ENCODE results near the gene TRIM22. TPM values are rescaled to one million over a fixed set of nuclear protein-coding genes. Genes with fewer than 3 reads are reported as not detected.
"Not testable (repeated sequence)": the region's sequence is repeated elsewhere in the genome, so short reads cannot be mapped to it uniquely, and the experiment has no call there.

The TRIM22 gene
- total RNA-seq, 1 experiment from 2014 or later, result 0.61 TPM

DNA sequence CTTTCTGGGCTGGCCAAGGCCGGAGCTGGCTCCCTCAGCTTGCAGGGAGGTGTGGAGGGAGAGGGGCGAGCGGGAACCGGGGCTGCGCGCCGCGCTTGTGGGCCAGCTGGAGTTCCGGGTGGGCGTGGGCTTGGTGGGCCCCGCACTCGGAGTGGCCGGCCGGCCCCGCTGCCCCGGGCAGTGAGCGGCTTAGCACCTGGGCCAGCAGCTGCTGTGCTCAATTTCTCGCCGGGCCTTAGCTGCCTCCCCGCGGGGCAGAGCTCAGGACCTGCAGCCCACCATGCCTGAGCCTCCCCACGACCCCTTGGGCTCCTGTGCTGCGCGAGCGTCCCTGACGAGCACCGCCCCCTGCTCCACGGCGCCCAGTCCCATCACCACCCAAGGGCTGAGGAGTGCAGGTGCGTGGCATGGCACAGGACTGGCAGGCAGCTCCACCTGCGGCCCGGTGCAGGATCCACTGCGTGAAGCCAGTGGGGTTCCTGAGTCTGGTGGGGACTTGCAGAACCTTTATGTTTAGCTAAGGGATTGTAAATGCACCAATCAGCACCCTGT is 6.6 kb upstream of the TRIM22 start:
- H2AFZ ChIP-seq (ENCODE audit: low read depth, low read length, poor library complexity, severe bottlenecking); H3K9me3 ChIP-seq (ENCODE audit: control insufficient read depth in 1 of 2, insufficient read depth in 1 of 2, low read depth in 1 of 2, low read length in 2 of 2); BruUV-seq (replicated peaks); RAD21 ChIA-PET (ENCODE audit: low non-redundant PET in 1 of 2, low total read pairs in 2 of 2, uncharacterized antibody in 2 of 2, unreplicated experiment in 2 of 2); ATAC-seq; DNase-seq (ENCODE audit: low read depth, low spot score); H3K4me2 ChIP-seq (ENCODE audit: low read length); H3K27ac ChIP-seq (ENCODE audit: low read depth, low read length); H3K79me2 ChIP-seq (ENCODE audit: insufficient read depth, low read length); H3K9me2 ChIP-seq (ENCODE audit: insufficient read depth); H3K27me3 ChIP-seq (ENCODE audit: insufficient read depth, low read length); CTCF ChIA-PET; H4K20me1 ChIP-seq (ENCODE audit: insufficient read depth); POLR2A ChIA-PET; H3K36me3 ChIP-seq (ENCODE audit: control insufficient read depth in 1 of 2, insufficient read depth in 2 of 2, low read length in 2 of 2); H3K4me3 ChIP-seq (replicated peaks in 1 of 2; ENCODE audit: low read depth in 1 of 2, low read length in 2 of 2); H3K9ac ChIP-seq (ENCODE audit: low read length): not testable (repeated sequence)
- intact Hi-C loops (cut with micrococcal nuclease), result loop anchor here (10.0 kb wide), 1 partner anchor 642 kb away; the partner anchor contains the start of gene CAVIN3
- peaks cover 4 to 13% of the 10 kb centered on the region in 2 experiments; a peak in 2 of 4 replicates for H3K4me1 ChIP-seq (ENCODE audit: control insufficient read depth in 1 of 2, insufficient read depth in 2 of 2, low read length in 2 of 2)

DNA sequence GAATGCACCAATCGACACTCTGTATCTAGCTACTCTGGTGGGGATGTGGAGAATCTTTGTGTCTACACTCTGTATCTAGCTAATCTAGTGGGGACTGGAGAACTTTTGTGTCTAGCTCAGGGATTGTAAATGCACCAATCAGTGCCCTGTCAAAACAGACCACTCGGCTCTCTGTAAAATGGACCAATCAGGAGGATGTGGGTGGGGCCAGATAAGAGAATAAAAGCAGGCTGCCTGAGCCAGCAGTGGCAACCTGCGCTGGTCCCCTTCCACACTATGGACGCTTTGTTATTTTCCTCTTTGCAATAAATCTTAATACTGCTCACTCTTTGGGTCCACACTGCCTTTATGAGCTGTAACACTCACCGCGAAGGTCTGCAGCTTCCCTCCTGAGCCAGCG is 6.0 kb upstream of the TRIM22 start:
- H3K4me1 ChIP-seq (ENCODE audit: control insufficient read depth in 1 of 2, insufficient read depth in 2 of 2, low read length in 2 of 2), result peaks cover 4 to 13% of the 10 kb centered on the region in 2 experiments; a peak in 2 of 4 replicates
- CTCF ChIA-PET; H2AFZ ChIP-seq (ENCODE audit: low read depth, low read length, poor library complexity, severe bottlenecking); BruUV-seq (replicated peaks); H3K9me3 ChIP-seq (ENCODE audit: control insufficient read depth in 1 of 2, insufficient read depth in 1 of 2, low read depth in 1 of 2, low read length in 2 of 2); H3K9me2 ChIP-seq (ENCODE audit: insufficient read depth); H3K9ac ChIP-seq (ENCODE audit: low read length); ATAC-seq; H3K36me3 ChIP-seq (ENCODE audit: control insufficient read depth in 1 of 2, insufficient read depth in 2 of 2, low read length in 2 of 2); H4K20me1 ChIP-seq (ENCODE audit: insufficient read depth); DNase-seq (ENCODE audit: low read depth, low spot score); H3K27me3 ChIP-seq (ENCODE audit: insufficient read depth, low read length); RAD21 ChIA-PET (ENCODE audit: low non-redundant PET in 1 of 2, low total read pairs in 2 of 2, uncharacterized antibody in 2 of 2, unreplicated experiment in 2 of 2); H3K79me2 ChIP-seq (ENCODE audit: insufficient read depth, low read length); H3K4me3 ChIP-seq (replicated peaks in 1 of 2; ENCODE audit: low read depth in 1 of 2, low read length in 2 of 2): not testable (repeated sequence)
- peak overlapping the region; percentile 76; the same call in 1 of the 2 replicates for H3K27ac ChIP-seq (ENCODE audit: low read depth, low read length)
- POLR2A ChIA-PET, result interaction anchor here (1.1 kb wide), 1 partner anchor 83 kb away, joined by 3 read pairs; no protein-coding TSS in a partner anchor
- peak overlapping the region; percentile 81 for H3K4me2 ChIP-seq (ENCODE audit: low read length)
- intact Hi-C loops (cut with micrococcal nuclease), result loop anchor here (10.0 kb wide), 1 partner anchor 641 kb away; the partner anchor contains the start of gene CAVIN3

All from HCT116 (cell line).